GM19438 (cell line): ENCODE measurements around the gene IL2RA.
A peak's percentile ranks its signal among the peaks of the same experiment; 100 is the strongest.
"Not testable (repeated sequence)": the region's sequence is repeated elsewhere in the genome, so short reads cannot be mapped to it uniquely, and the experiment has no call there.

Source experiments
- ATAC-seq: cut with Tn5 transposase; IDR thresholded peaks from one replicate; pipeline ENCODE4 v1.9.1; 2021; ENCODE audit warnings: low read depth; ENCODE audit not compliant: unreplicated experiment

The IL2RA gene

DNA sequence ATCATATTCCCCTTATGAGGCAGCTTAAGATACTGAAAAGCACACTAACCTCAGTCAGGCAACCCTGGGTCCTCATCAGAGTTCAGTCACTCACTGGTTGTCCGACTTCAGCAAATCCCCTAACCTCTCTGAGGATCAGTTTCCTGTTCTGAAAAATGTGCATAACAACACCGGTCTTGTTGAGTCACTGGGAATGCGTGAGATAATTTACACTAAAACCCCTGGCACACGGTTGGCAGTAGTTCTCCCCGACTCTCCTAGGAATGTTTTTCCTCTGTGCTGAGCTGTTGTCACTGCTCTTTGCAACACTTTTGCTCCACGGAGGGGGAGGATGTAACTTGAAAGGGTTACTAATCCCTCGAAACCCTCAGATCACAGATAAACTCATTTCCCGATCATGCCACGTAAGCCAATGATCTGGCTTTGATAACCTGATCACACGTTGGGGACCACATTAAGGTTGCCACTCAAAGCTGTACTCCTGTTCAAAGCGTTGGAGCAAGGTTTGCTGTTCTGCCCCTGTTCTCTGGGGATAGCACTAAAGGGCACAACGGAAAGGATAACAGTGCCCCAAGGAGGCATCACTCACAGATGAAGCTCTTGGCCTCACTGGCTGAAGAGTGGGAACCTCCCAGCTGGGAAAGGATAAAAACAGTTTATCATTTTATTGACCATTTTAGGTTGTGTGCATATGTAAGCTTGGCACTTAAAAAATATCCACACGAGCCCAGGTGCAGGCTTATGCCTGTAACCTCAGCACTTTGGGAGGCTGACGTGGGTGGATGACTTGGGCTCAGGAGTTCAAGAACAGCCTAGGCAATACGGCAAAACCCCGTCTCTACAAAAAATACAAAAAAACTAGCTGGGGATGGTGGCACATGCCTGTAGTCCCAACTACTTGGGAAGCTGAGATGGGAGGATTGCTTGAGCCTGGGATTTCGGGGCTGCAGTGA is 21.6 kb upstream of the IL2RA start:
- ATAC-seq = no peak

DNA sequence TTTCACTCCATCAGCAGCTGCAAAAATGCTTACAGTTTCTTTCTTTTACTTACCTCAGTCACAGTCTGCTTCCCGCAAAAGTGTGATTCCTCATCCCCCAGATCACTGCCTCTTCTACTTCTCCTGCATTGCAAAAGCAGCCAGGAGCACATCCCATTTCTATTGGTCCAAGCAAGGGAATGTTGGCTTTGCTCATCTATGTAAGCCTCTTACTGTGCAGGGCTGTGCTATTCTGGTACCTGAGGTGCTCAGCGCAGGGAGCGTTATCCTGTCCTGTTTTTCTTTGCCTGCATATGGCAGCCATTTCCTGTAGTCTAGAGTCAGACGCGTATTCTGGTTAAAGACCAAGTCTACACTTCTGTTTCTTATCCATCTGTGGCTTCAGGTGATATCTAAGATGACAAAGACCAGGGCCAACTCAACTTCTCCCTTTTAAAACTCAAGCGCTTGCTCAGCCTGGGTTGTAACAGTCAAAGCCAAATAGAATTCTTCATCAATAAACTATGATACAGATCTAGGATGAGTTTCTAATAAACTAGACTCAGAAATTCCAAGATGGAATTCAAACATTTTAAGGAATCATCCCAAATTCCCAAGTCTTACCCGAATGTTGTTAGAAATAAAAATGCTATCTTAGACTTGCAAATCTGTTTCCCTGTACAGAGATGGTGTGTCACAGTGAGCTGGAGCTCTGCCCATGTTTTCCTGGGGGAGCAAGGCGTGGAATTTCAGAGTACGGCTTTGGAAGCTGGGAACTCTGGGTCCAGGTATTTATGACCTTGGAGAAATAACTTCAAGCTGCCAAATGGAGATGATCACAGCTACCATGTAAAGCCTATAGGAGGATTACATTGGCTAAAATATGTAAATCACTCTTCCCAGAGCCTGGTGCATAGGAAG is 20.6 kb upstream of the IL2RA start:
- no peak for ATAC-seq

DNA sequence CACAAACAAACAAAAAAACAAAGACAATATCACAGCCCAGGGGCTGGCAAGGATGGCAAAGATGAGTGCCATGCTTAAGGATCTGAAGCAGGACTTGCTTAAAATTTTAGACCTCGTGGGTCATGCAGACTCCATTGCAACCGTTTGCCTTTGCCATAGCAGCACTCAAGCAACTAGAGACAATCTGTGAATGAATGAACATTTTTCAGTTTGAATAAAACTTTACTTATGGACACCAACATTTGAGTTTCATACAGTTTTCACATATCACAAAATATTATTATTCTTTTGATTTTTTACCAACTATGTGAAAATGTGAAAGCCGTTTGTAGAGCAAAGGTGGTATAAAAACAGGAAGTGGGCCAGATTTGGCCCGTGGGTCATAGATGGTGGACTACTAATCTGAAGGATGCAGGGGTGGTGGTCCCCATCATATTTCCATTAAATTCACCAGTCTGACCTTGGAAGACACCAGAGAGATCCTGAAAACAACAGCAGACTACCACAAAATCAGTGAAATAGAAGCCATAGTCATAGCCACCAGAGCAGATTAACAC is 18.3 kb upstream of the IL2RA start:
- ATAC-seq = no peak

DNA sequence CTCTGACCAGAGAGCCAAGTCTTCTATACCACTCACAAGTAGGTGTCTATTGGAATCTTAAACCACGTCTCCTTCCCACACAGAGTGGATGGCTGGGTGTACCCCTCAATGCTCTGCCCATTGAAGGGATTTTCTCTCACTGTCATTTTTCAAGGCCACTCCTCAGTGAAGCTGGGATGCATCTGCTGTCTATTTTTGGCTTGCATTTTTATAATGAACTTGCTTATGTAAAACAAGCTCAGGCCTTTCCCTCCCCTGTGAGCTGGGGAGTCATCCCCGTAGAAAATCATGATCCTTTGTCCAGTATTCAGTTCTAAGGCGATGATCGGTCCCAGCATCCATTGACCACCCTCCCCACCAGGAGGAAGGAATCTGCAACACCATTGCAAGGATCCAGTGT is 16.9 kb upstream of the IL2RA start:
- no peak for ATAC-seq

DNA sequence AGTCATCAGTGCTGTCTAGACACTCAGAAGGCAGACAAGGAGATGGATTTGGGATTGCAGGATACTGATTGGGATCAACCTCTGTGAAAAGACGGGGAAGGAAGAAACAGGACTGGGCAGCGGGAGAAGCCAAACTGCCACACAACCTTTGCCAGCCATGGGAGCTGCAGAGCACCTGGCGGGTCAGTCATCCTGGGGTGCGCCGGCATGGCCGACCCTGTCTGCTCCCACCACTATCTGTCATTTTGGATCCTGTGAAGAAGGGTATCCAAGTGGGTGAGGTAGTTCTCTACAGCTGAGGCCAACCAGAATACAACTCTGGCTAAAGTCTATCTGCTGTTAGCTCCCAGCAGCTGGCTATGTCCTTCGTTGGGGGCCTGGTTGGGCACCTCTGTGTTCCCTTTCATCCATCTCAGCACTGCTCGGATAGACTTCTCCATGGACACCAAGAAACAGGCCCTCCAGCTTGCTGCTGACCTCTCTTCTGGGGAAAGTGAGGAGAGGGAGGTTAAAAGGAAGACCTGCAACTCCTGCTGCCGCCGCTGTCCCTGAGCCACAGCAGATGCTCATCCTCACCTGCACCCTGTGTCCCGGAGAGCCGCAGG is 15.0 kb upstream of the IL2RA start:
- ATAC-seq = no peak

DNA sequence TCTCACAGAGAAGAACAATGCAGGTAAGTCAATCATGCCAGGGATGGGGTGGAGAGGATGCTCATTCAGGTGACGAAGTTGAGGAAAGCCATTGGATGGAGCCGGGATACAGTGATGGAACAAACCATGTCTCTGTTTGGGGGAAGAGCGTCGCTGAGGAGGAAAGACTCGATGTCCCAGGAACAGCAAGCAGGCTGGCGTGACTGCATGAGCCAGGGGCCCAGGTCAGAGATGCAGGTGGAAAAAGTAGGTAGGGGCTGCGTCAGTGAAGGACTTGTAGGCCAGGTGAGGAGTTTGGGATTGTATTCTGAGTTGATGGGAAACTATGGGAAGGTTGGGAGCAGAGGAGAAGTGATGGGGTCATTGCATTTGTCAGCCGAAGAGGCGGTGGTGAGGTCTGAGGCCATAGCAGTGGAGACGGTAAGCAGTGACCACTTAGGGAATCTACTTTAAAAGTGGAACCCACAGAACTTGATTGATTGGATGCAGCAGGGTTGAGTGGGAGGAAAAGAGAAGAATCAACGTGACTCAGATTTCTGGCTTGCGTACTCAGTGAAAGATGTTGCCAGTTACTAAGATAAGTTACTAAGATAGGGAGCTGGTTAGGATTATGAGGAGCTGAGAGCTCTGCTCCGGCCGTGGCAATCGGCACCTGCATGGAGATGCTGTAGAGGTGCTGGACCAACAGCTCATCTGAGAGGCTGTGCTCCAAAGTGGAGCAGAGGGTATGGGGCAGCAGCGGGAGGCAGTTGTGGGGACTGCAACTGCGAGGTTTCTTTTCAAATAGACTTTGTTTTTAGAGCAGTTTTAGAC is 12.5 kb upstream of the IL2RA start:
- ATAC-seq = no peak

DNA sequence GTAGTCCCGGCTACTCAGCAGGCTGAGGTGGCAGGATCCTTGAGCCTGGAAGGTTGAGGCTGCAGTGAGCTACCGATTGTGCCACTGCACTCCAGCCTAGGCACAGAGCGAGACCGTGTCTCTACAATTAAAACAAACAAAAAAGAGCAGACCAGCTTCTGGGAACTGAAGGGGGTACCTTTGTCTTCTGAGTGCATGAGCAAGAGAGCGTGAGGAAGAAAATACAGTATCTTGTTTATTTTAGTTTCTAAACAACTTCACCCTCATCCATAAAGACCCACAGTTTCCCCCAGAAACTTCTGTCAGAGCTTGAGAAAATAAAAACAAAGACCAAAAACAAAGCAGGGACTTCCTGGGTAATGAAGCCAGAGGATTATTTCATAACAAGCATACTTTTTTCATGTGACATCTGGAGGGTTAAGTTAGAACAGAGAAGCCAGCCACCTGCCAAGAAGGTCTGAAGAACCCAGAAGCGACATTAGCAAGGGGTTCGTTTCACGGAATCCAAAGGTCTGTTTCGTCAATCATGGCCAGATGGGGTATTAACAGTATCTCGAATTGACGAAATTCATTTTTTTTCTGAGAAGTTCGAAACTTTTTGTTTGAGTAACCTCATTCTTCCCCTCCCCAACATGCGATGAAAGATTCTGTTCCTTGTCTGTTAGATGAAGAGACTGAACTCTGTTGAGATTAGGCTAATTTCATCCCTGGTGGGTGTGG is 10.2 kb upstream of the IL2RA start:
- ATAC-seq = peak; percentile 42

DNA sequence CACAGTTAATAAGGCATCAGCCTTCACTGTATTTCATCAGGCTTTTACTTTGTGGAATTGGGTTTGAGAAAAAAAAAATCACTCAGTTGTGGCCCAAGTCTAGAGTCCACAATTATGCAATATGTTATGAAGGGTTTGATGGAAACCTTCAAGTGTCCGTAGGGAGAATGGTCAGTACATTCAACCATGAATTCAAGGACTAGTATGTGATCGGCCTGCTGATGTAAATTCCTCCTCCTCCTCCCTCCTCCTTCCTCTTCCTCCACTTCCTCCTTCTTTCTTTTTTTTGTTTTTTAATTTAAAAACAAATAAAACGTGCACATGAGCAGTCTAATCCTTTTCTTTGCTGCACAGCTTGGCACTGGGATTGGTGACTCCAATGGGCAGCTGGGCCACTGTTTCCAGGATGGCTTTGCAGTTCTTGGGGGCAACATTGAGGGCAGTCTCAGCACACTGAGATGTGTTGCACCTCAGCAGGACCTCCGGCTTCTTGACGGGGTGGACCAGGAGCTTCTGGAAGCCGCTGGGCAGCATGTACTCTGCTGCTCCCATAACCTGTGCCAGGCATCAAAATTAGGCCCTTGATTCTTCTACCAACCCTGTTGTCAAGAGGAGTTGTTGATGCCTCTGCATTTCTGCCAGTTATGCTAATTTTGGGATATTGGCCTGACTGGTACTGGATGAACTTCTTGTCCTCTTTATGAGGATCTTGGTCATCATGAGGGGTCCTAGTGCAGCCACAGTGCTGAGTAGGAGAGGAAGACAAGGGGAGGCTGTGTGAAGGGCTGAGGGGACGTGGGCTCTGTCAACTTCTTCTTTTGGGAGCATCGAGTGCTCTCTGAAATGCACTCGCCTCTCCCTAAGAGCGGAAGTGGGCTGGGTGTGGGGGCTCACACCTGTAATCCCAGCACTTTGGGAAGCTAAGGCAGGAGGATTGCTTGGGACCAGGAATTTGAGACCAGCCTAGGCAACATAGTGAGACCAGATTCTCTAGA is 9.3 kb upstream of the IL2RA start:
- ATAC-seq = peak; percentile 9

DNA sequence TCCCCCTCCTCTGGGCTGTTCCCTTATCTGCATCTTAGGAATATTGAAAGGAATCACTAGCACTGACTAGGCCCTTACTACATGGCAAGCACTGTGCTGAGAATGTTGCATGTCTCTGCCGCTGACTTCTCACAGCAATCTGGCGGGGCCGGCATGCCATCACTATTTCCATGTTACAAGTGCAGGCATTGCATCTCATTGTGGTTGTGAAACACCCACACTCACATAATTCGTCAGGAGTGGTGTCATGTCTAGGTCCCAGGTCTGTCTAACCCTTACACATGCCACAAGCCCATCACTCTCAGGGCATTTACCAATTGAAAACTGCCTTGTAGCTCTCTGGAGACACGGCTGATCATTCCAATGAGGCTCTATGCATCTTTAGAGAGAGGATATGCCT is 8.5 kb upstream of the IL2RA start:
- no peak for ATAC-seq

DNA sequence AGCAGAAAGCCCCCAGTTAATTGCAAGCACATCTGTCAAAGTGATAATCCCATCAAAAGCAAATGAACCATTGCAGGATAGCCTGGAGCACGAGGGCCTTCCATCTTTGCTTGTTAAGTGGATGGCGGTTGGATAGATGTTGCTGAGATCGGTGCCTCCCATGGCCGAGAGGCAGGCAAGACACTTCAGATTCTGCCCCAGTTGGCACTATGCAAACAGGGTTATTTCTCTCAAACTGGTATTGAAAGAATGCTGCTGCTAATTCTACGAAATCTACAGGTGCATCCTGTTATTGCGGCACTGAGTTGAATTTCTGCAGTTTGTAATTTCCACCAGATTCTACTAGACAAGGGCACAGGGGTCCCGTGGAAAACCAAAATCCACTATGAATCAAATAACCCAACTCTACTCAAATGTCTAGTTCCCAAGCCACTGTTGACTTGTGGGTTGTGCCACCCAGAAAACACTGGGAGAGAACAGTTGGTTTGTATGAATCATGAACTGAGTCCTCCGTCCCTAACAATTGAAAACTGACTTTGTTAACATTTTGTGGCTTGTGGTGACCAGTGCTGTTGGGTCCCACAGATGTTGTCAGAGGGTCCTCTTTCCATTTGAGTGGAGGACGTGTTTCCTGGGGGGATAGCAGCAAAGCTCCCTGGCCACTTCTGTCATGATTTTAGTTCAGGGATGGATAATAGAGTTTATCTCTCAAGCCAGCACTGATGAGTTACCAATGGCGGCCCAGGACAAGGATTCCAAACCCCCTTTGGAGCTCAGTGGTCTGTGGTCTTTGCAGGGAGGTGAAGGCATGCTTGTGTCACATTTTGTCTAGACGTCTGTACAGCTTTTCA is 7.1 kb upstream of the IL2RA start:
- no peak for ATAC-seq

DNA sequence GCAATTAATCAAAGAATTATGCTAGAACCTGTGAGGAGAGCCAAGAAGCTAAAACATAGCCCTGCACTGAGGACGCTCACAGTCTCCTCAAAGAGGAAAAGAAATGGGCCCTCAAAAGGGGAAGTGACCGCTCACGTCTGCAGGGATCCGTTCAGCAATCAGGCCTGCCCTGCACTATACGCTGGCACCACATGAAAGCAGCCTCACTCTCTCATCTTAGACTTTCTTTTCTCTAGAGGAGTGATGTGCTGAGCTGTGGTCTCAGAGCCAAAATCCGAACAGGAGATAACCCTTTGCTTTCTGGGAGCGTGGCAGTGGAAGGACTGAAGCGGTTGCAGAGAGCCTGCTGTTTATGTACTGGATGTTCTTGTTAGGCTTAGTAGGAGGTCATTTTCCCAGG is 6.3 kb upstream of the IL2RA start:
- ATAC-seq = peak; percentile 42

DNA sequence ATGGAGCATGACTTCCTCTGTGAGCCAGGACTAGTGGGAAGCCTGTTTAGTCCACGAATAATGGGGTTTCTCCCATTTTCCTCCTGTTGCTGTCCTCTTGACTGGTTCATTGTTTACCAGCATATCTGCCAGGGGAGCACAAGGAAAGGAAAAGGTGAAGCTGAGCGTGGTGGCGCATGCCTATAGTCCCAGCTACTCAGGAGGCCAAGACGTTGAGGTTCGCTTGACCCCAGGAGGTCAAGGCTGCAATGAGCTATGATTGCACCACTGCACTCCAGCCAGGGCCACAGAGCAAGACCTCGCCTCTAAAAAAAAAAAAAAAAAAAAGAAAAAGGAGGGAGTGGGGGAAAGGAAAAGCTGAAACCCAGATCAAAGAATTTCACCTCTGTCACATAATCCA is 5.8 kb upstream of the IL2RA start:
- ATAC-seq = no peak

DNA sequence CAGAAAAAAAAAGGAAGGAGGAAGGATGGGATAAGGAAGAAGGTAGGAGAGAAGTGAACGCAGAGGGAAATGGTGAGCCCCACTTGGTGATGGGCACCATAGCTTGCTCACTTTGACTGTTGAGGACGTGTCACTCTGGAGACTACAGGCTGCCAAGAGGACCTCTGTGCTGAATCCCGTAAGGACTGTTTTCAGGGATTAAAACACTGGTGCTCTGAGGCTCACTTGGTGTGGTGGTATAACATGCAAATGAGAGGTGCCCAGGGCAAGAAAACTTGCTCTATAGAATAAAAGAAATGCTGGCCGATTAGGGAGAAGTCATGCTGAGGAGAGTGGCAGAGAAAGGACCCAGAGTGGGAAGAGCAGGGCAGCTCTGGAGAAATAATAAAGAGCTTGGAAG is 5.3 kb upstream of the IL2RA start:
- ATAC-seq = no peak

DNA sequence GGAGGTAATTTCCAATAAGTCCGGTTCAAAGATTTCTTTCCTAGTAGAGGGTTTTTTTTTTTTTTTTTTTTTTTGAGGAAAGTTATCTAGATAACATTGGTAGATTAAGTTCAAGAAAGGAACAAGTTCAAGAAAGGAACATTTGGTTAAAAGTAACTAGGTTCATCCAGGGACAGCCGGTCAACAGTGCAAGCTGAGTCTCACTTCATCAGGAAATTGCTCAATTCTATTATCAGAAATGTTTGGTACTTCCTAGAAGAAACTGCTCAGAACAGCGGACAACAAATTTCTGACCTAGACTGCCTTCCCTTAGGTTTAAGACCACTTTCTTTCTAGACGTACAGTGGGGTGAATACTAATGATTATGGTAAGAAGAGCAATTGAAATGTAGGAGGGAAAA is 3.7 kb upstream of the IL2RA start:
- no peak for ATAC-seq

DNA sequence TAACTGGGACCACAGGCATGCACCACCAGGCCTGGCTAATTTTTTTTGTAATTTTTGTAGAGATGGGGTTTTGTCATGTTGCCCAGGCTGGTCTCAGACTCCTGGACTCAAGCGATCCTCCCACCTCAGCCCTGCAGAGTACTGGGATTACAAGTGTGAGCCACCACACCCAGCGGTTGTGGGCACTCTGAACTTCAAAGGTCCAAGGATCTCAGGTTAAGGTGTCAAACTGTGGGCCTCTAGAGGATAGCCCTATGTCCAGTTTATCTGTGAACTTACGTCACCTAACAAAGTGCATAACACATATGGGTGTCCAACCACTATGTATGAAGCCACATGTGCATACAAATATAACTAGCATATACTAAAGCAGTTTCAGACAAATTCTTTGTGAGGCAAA is 3.2 kb upstream of the IL2RA start:
- ATAC-seq = no peak

DNA sequence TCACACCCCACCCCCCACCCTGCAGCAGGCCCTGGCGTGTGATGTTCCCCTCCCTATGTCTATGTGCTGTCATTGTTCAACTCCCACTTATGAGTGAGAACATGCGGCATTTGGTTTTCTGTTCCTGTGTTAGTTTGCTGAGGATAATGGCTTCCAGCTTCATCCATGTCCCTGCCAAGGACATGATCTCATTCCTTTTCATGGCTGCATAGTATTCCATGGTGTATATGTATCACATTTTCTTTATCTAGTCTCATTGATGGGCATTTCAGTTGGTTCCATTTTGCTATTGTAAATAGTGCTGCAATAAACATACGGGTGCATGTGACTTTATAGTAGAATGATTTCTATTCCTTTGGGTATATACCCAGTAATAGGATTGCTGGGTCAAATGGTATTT is 2.6 kb upstream of the IL2RA start:
- ATAC-seq = not testable (repeated sequence)

DNA sequence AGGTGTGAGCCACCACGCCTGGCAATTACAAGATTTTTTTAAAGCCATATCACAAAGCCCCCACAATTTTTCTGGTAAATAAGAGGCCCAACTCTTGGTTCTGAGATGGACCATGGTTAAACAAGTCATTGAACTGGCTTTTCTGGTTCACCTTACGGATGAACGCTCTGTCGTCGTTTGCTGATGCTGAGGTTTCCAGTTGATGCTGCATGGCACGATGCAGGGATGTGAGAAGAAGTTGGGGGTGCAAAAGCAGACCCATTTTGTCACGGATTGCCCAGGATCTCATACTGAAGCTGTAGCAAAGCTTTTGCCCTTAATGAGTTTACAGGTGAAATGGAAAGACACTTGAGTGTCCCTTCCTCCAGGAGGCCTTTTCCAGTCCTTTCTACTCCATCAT is 2.0 kb upstream of the IL2RA start:
- ATAC-seq = no peak
